CD1c-positive myeloid dendritic cell (primary cell): ENCODE measurements around the gene PXK.

Experiments used
- DNase-seq: peaks from one replicate; pipeline ENCODE4 v3.0.0-alpha.2; 2016; ENCODE audit errors: extremely low spot score

The PXK gene

GRCh38 chr3:58383476-58383875 is 50.8 kb downstream of the PXK start:
- no peak for DNase-seq

GRCh38 chr3:58383904-58384303 is 51.2 kb downstream of the PXK start:
- no peak for DNase-seq

DNA sequence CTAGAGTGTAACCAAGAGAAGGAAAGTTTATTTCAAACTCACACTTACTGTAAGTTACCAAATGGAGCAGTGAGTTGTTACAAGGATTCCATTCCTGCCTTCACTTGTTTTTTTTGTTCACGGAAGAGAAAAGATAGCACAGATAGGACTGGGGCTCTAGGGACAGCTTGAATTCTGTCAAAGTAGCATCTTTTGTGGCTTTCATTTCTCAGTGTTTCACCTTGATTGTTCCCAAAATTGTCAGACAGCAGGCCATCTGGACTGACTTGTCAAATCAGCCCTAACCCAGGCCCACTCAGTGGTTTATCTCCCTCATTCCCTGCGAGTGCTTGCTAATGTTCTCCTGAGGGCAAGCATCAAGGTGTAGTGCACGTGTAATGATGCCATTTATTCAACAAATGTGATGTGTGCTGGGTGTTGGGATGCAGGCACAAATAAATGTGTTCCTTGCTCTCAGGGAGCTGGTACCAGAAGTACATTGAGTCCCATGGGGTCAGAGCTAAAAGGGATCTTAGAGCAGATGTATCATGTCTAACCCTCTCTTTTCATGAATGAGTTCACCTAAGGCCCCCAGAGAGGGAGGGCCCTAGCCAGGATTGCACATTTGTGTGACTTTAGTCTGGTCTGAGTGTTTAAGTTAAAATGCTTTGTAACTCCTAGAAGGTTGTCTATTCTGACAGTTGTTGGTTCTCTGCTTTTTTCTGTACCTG is 51.8 kb downstream of the PXK start:
- DNase-seq: no peak

DNA sequence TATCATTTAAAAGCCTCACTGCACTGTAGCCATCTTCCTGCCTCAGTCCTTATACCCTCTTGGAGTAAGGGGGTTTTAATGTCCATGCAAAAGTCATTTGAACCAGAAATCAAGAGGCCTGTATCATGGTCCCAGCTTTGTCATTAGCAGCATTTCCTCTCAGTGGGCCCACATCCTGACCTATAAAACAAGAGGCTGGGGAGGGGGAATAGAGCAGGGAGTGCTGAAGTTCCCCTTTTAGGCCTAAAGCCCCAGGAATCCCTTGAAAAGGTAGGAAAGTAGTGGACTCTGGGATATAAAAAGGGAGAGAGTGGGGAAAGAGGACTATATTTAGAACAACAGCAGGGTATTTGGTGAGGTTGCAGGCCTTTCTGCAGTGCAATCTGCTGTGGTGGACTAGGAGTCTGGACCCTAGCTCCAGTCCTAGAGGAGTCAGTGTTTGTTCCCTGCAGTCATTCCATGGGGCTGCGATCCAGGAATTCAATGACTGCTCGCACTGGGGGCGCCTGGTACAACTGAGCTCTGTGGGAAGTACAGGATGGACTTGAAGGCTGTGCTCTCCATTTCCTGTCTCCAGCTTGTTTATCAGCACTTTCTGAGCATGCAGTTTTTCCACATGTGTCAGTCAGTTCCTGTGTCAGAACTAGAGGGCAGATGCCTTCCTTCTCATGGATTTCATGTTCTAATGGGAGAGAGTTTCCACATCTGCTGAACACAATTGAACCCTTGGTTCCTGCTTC is 54.1 kb downstream of the PXK start:
- DNase-seq: no peak

- DNase-seq: no peak
Measured at GRCh38 chr3:58387650-58388546, 55.2 kb downstream of the PXK start.

DNA sequence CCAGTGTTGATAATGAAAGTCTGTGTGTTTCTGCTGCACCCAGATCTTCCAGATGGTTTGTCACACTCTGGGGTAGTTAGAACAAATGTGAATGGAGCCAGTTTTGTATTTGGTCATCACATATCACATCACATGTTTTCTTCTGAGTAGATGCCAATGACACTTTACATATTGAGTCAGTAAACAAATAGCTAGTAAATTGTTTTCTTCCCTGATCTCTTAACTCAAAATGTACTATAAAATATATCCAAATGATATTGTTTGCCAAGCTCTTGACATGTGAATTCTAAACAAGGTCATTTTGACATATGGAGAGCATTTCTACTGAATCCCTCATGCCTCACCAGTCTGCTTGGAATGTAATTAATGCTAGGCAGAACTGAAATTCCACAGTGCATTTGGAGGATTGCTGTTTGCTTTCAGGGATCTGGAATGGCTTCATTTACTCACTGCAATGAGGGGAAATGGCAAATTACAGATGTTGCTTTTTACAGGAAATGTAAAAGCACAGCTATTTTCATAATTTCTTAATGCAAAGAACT is 55.9 kb downstream of the PXK start:
- no peak for DNase-seq

DNA sequence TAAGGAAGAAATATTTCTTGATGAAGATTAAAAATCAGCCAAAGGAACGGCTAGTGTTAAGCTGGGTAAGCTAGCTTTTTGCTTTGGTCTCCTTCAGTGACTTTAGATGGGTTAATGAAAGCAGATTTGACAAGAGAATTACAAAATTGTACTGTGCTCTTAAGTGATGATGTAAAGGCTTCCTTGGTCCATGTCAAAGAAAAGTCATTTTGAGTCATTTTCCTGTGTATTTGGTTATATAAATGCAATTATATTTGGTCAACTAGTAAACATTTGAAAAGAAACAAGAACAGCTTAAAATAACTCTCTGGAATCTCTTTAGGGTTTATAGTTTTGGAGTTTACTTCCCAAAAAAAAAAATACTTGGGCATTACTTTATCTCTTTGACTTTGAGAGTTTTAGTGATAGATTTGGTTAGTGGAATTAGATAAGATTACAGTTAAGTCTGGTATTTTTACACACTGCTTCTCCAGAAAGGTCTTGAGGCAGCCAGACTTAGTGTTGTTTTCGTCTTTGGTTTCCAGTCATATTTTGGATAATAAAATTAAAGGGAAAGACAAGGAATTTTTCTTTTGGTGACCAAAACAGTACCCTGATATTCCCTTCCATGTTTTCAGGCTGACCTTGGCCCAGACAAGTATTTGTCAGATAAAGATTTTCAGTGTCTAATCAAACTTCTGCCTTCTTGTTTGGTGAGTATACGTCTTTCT is 58.6 kb downstream of the PXK start:
- DNase-seq: no peak

GRCh38 chr3:58392181-58392580 is 59.5 kb downstream of the PXK start:
- DNase-seq: no peak

DNA sequence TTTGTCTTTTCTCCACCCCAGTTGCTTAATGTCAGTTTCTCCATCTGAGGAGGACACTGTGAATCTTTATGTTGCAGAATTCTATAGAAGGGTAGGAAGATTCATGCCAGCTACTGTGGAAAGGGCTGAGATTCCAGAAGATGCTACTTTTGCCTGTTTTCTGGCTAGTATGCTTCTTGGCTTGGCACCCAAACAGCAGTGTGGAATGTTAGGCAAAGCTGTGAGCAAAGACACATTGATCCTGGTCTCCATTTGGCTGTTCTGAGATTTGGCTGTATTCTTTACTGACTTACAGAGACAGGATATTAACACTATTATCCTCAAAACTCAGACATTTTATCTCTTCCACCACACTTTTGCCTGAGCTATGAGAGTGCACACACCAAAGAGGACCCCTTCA is 61.6 kb downstream of the PXK start:
- no peak for DNase-seq

DNA sequence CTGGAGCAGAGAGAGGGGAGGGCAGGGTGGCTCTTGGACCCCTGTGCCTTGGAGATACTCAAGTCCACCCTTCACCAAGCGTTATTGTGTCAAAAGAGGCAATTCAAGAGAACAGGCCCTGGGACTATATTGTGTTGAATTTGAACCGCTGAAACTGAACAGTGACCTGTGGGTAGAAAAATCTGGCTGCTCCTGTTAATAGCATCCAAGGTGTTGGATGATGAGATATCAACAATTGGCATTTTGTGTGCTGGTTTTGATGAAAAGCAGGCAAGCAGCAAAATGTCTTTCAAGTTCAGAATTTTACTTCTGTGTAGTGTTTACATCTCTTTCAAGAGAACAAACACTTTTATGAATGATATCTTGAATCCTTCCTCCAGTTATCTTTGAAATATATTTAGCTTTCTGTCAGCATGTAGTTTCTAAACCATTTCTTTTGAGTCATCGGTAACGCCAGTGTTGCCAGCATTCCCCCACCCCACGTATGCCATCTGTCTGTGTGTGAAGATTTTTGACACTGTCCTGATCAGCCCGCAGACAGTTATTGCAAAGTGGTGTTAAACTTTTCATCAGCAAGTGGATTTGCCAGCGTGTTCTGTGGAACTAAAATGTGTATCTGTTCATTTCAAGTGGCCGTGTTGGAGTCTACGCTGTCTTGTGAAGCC is 66.1 kb downstream of the PXK start:
- no peak for DNase-seq

DNA sequence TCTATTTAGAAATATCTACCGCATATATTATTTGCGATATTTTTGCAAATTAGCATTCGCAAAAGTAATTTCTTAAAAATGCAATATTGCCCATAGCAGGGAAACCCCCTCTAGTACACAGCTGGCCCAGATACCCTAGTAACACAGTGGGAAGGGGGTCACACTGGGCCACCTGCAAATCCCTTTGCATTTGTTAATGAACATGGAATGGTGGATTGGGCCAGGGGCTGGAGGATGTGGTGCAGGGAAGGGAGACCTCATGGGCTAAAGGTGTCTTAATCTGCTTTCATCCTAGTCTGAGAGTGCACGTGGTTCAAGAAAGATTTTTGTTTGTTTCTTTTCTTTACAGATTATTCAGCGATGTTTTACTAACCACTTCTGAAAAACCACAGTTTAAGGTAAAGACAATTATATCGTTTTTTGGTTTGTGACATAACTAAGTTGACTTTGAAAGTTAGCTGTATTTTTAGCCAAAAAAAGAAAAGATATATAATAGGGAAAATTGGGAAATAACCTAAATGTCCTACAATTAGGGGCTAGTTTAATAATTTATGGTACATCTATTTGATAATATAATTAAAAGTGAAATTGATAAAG is 70.9 kb downstream of the PXK start:
- DNase-seq: no peak

DNA sequence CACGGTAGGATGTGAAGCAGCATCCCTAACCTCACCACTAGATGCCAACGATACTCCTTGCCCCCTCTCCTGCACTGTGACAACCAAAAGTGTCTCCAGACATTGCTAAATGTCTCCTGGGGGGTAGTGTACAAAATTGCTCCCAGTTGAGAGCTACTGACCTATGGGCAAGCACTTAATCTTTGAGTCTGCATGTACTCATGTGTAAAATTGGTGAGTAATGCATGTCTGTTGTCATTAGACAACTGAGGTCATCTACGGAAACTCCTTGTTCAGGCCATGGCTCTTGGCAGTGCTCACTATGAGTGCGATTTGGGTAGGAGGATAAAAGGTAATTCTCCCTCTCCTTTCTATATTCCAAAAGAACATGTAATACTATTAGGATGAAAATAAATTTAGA is 71.7 kb downstream of the PXK start:
- DNase-seq: no peak

GRCh38 chr3:58408906-58409305 is 76.2 kb downstream of the PXK start:
- no peak for DNase-seq

GRCh38 chr3:58409663-58410062 is 77.0 kb downstream of the PXK start:
- no peak for DNase-seq

DNA sequence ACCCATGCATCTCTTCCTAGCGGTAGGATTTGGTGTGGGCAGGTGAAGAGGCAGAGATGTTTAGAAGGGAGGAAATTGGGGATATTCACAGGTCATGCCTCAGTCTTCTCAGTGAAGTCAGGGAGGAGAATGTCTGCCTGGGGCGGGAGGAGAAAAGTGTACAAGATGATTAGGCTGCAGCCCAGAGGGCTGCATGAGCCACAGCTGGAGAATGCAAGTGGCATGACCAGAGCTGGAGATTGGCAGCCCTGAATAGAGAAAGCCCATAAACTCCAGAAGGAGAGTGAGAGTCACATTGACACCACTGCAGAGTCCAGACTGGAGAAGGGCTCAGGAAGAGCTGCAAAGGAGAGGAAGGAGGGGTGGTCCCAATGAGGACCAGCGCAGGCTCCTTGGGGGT is 78.3 kb downstream of the PXK start:
- DNase-seq: no peak

DNA sequence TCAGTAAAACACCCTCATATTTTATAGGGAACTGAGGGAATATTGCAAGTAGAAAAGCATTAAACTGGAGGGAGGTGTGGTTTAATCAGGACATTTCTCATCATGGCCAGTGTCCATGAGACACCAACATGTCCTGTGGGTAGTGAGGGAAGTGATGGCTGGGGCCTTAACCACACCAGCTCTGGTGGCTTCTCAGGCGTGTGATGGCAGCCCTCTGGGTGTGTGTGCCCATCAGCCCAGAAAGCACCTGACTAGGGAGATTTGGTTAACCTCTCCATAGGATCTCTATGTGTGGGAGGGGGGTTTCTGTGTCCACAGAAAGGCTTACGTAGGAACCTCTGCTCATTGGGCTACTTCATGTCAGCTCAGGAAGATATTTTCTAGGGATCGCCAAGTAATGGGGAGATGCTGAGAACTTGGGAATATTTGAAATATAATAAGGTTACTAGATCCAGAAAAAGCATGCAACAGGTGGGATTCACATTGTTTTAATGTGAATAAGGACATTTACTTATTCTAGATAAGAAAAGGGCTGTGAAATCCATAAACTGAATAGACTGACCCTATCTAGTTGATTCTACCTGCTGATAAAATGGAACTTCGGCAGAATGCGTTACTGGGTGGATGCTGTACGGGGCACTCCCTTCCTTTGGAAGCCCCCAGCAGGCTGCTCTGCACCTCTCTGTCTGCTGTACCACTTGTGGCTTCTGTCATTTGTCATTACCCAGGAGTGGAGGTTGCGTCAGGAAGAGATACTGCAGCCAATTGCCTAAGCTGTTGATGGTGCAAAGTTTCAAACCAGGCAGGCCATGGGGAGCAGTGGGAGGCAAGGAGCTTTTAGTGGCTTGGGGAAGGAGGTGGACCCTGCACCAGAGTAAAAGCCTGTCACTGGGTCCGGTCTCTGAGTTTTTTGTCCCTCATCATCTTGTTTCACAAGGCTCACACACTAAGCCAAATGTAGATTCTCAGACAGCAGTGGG is 79.4 kb downstream of the PXK start:
- DNase-seq: no peak

DNA sequence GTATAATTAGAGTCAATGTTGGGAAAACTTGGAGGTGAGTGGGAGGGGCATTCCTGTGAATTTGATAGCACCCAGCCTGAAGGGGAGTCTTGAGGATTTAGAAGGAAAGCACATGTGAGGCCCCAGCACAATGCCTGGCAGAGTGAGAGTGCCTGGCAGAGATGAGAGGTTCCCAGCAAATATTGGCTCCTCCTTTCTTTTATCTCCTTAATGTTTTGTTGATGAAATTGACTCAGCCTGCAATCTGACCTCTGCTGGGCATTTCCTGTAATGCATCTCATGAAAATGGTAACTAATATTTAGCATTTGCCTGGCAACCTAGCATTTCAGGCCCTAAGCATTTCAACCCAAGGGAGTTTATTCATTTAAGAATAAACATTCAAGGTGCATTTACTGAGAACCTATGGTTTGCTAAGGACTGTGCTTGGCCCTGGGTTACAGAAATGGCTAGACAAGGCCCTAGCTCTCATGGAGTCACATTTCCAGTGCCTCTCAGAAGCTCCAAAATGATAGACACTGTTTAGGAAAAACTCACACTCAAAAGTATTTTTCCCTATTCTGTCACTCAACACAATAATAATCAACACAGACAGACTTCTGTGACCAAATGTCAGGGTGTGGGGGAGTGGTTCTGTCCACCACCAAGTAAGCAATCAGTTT is 82.0 kb downstream of the PXK start:
- DNase-seq: peak; percentile 73

DNA sequence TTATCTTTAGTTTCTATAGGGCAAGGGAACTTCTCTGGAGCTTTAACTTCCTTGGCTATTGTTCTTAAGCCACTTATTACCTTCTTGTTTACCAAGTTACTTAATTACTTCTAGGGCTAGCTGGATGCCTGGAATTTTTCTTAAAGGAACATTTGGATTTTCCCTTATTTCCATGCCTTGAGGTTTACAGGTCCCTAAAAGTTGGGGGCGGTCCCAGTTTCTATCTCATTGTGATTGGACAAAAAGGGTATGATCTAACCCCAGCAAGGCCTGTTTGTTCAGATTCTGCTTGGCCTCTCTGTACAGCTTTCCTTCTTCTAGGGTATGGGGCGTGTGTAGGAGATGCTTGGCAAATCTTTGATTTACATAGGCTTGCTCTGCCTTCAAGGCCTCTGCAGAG is 83.5 kb downstream of the PXK start:
- DNase-seq: no peak

- DNase-seq: no peak
Measured at GRCh38 chr3:58417075-58417474, 84.4 kb downstream of the PXK start.
